Astrocyte (in vitro differentiated cells and primary cell): Measurements from ENCODE around the gene CSF1.

Source experiments
- EZH2 ChIP-seq: IDR thresholded peaks from 2 replicates; pipeline ENCODE4 v1.6.1; 2012; ENCODE audit warnings: mild to moderate bottlenecking, low read length, inconsistent platforms; ENCODE audit not compliant: insufficient read depth
- TF ChIP-seq, protein P1 (sequence below): IDR thresholded peaks from 2 replicates; pipeline ENCODE4 v1.5.1; 2011; ENCODE audit warnings: low read depth, mild to moderate bottlenecking, inconsistent platforms, low read length, moderate library complexity; ENCODE audit not compliant: insufficient read depth

DNA sequence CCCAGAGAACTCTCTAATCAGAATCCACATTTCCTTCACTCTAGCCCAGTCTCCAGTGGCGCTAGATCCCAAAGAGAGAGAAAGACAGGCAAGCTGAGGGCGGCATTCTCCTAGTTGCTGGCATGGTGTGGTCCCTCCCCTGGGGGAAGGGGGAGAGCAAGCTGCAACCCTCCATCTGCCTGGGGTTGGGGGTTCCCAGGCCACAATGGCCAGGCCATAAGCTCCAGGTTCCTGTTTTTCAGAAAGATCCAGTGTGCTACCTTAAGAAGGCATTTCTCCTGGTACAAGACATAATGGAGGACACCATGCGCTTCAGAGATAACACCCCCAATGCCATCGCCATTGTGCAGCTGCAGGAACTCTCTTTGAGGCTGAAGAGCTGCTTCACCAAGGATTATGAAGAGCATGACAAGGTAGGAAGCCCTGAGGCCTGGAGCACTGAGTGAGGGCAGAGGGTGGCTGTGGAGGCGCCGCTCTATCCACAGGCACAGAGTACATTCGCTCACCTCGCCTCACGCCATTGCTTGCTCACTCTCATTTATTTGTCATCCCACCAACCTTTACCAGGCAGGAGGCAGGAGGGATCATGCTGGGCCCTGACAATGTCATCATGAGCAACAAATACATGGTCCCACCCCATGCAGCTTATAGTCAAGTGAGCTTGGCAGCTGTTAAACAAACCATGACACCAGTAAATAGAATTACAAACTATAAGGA is 6.6 kb downstream of the CSF1 start:
- TF ChIP-seq, protein P1, sequence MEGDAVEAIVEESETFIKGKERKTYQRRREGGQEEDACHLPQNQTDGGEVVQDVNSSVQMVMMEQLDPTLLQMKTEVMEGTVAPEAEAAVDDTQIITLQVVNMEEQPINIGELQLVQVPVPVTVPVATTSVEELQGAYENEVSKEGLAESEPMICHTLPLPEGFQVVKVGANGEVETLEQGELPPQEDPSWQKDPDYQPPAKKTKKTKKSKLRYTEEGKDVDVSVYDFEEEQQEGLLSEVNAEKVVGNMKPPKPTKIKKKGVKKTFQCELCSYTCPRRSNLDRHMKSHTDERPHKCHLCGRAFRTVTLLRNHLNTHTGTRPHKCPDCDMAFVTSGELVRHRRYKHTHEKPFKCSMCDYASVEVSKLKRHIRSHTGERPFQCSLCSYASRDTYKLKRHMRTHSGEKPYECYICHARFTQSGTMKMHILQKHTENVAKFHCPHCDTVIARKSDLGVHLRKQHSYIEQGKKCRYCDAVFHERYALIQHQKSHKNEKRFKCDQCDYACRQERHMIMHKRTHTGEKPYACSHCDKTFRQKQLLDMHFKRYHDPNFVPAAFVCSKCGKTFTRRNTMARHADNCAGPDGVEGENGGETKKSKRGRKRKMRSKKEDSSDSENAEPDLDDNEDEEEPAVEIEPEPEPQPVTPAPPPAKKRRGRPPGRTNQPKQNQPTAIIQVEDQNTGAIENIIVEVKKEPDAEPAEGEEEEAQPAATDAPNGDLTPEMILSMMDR, result no peak
- no peak for TF ChIP-seq EZH2
